ENCODE data around the gene ATXN7. TPM values are rescaled to one million over a fixed set of nuclear protein-coding genes. Genes with fewer than 3 reads are reported as not detected.

Gene ATXN7
- total and polyA plus RNA-seq, 2 of the 13 experiments (the other 11 are each of a cell fraction or from before 2014, with no cell fraction given): 13.8 to 20.0 TPM

GRCh38 chr3:63863150-63864007, at the start of gene ATXN7, which contains the start of gene THOC7 (continued):
- TF ChIP-seq ZSCAN20 (CRISPR knock-in tag; IDR thresholded peaks at IDR 0.05; ENCODE audit: borderline replicate concordance) (no peak), HIC2 (CRISPR knock-in tag; IDR thresholded peaks at IDR 0.05; ENCODE audit: low read depth) (no peak), PBX2 (CRISPR knock-in tag; IDR thresholded peaks at IDR 0.05) (no peak), ZNF33B (CRISPR knock-in tag; IDR thresholded peaks at IDR 0.05) (no peak), FOSL1 (CRISPR knock-in tag; IDR thresholded peaks at IDR 0.05; ENCODE audit: borderline replicate concordance) (no peak), ZNF274 (CRISPR knock-in tag; IDR thresholded peaks at IDR 0.05) (0 out of 2 replicates have a peak, but pooled peaks have one; percentile 31), ZKSCAN1 (IDR thresholded peaks at IDR 0.05; ENCODE audit: low read length) (no peak), TFDP2 (CRISPR knock-in tag; IDR thresholded peaks at IDR 0.05) (no peak; the same call in 1 of the 2 replicates), ZNF577 (CRISPR knock-in tag; IDR thresholded peaks at IDR 0.05; ENCODE audit: borderline replicate concordance, low read depth) (no peak), SP5 (CRISPR knock-in tag; IDR thresholded peaks at IDR 0.05; ENCODE audit: borderline replicate concordance, low read depth) (no peak), THAP9 (CRISPR knock-in tag; IDR thresholded peaks at IDR 0.05; ENCODE audit: borderline replicate concordance) (no peak; the same call in 1 of the 2 replicates), JUNB (CRISPR knock-in tag; IDR thresholded peaks at IDR 0.05; ENCODE audit: borderline replicate concordance) (no peak; the same call in 1 of the 2 replicates), KDM3A (CRISPR knock-in tag; IDR thresholded peaks at IDR 0.05; ENCODE audit: low read depth) (peak; percentile 32; the same call in 1 of the 2 replicates), SNAPC2 (CRISPR knock-in tag; IDR thresholded peaks at IDR 0.05) (no peak), REL (CRISPR knock-in tag; conservative IDR thresholded peaks at IDR 0.05) (0 out of 2 replicates have a peak, but pooled peaks have one; percentile 42), ARHGAP35 (CRISPR knock-in tag; IDR thresholded peaks at IDR 0.05; ENCODE audit: borderline replicate concordance) (no peak), BATF2 (CRISPR knock-in tag; IDR thresholded peaks at IDR 0.05) (no peak), CHD4 (IDR thresholded peaks at IDR 0.05; ENCODE audit: borderline replicate concordance, low read length) (no peak), ZNF367 (CRISPR knock-in tag; IDR thresholded peaks at IDR 0.05; ENCODE audit: borderline replicate concordance) (no peak), HDAC6 (IDR thresholded peaks at IDR 0.05; ENCODE audit: low read depth, low read length) (no peak)

All from HepG2 (cell line).